GM23338 (cell line): ENCODE data around the gene OVCA2. TPM values are rescaled to one million over a fixed set of nuclear protein-coding genes. Genes with fewer than 3 reads are reported as not detected.

ENCODE experiments used
- ATAC-seq: fragments of 200-7000 bp; cut with Tn5 transposase; 3 replicates; pipeline ENCODE4 v1.9.1; 2020
- DNase-seq: peaks from one replicate; pipeline ENCODE4 v3.0.0-alpha.2; 2015; ENCODE audit warnings: low spot score
- H2AFZ ChIP-seq: fragments of 200-600 bp; sonication (generic); 2 replicates; pipeline ENCODE4 v1.8.0; 2016; ENCODE audit warnings: antibody characterized with exemption, mild to moderate bottlenecking, moderate library complexity
- H3F3A ChIP-seq: fragments of 200-600 bp; sonication (generic); replicated peaks from 2 replicates; pipeline ENCODE4 v1.8.0; 2017; ENCODE audit warnings: antibody characterized with exemption, mixed run types, low read depth
- H3K27ac ChIP-seq: fragments of 200-600 bp; sonication (generic); 2 replicates; pipeline ENCODE4 v1.6.1; 2016; ENCODE audit warnings: low read depth
- H3K27me3 ChIP-seq: fragments of 200-600 bp; sonication (generic); 2 replicates; pipeline ENCODE4 v1.8.0; 2016; ENCODE audit warnings: mild to moderate bottlenecking, mixed run types, moderate library complexity; ENCODE audit not compliant: insufficient read depth
- H3K36me3 ChIP-seq: fragments of 200-600 bp; sonication (generic); 2 replicates; pipeline ENCODE4 v1.8.0; 2016; ENCODE audit warnings: mild to moderate bottlenecking; ENCODE audit not compliant: insufficient read depth
- H3K4me1 ChIP-seq: fragments of 200-600 bp; sonication (generic); 2 replicates; pipeline ENCODE4 v1.8.0; 2016; ENCODE audit warnings: mild to moderate bottlenecking, moderate library complexity; ENCODE audit not compliant: insufficient read depth
- H3K4me2 ChIP-seq: fragments of 200-600 bp; sonication (generic); 2 replicates; pipeline ENCODE4 v1.7.1; 2017; ENCODE audit warnings: mixed run types
- H3K4me3 ChIP-seq: fragments of 200-600 bp; sonication (generic); 2 replicates; pipeline ENCODE4 v1.6.1; 2016; ENCODE audit warnings: mixed run types
- H3K79me2 ChIP-seq: fragments of 200-600 bp; sonication (generic); replicated peaks from 2 replicates; pipeline ENCODE4 v1.8.0; 2017; ENCODE audit warnings: mild to moderate bottlenecking; ENCODE audit not compliant: insufficient read depth
- H3K9me2 ChIP-seq: fragments of 200-600 bp; sonication (generic); 2 replicates; pipeline ENCODE4 v1.8.0; 2017; ENCODE audit not compliant: insufficient read depth
- H4K20me1 ChIP-seq: fragments of 200-600 bp; sonication (generic); replicated peaks from 2 replicates; pipeline ENCODE4 v1.8.0; 2017; ENCODE audit warnings: mild to moderate bottlenecking; ENCODE audit not compliant: insufficient read depth
- H3K27ac Mint-ChIP-seq: 2 replicates; pipeline ENCODE4 v1.8.0; 2020; ENCODE audit warnings: inconsistent platforms, mild to moderate bottlenecking, moderate library complexity, mixed read lengths
- H3K27me3 Mint-ChIP-seq: 3 replicates; pipeline ENCODE4 v1.8.0; 2022; ENCODE audit warnings: low read depth, mild to moderate bottlenecking, moderate library complexity, mixed read lengths, inconsistent platforms; ENCODE audit not compliant: insufficient read depth, poor library complexity
- H3K36me3 Mint-ChIP-seq: 3 replicates; pipeline ENCODE4 v1.8.0; 2021; ENCODE audit warnings: low read depth, mild to moderate bottlenecking, inconsistent platforms, moderate library complexity, mixed read lengths
- H3K4me1 Mint-ChIP-seq: 3 replicates; pipeline ENCODE4 v1.8.0; 2020; ENCODE audit warnings: mild to moderate bottlenecking, inconsistent platforms, mixed read lengths
- H3K4me3 Mint-ChIP-seq: 3 replicates; pipeline ENCODE4 v1.8.0; 2021; ENCODE audit warnings: moderate library complexity, mild to moderate bottlenecking, inconsistent platforms, mixed read lengths
- H3K9me3 Mint-ChIP-seq: 3 replicates; pipeline ENCODE4 v1.8.0; 2020; ENCODE audit warnings: moderate library complexity, mild to moderate bottlenecking, inconsistent platforms, mixed read lengths
- CREB1 ChIP-seq: fragments of 250-450 bp; sonication (Bioruptor Pico); IDR thresholded peaks from 2 replicates; pipeline ENCODE4 v1.5.0; 2020; ENCODE audit warnings: low read depth, mild to moderate bottlenecking, moderate library complexity
- JUNB ChIP-seq: IDR thresholded peaks from one replicate; pipeline ENCODE4 v1.6.1; 2016; ENCODE audit warnings: antibody characterized with exemption; ENCODE audit not compliant: unreplicated experiment
- POLR2AphosphoS5 ChIP-seq: IDR thresholded peaks from 2 replicates; pipeline ENCODE4 v1.6.1; 2016; ENCODE audit warnings: antibody characterized with exemption, low read depth
- ZNF114 ChIP-seq: fragments of 250-450 bp; sonication (Bioruptor Pico); IDR thresholded peaks from 2 replicates; pipeline ENCODE4 v1.5.0; 2020; ENCODE audit warnings: mild to moderate bottlenecking, moderate library complexity
- ZNF331 ChIP-seq: fragments of 250-450 bp; sonication (Bioruptor Pico); IDR thresholded peaks from 2 replicates; pipeline ENCODE4 v1.5.0; 2020; ENCODE audit warnings: low read depth, mild to moderate bottlenecking, moderate library complexity
- polyA plus RNA-seq: library from polyadenylated mRNA; unstranded; fragments of >200 nt; fragmentation: Nextera tagmentation; extraction: Ambion mirVana; gene quantifications from 2 replicates; pipeline ENCODE4 v1.2.1, GENCODE V29; 2016
- total RNA-seq: library from RNA; depleted of rRNA; stranded (reverse); fragments of >200 nt; shearing (Covaris generic); gene quantifications from 2 replicates; pipeline ENCODE4 v1.2.3, GENCODE V29; 2014
- TF ChIP-seq, protein P1 (sequence below): fragments of 250-450 bp; sonication (Bioruptor Pico); IDR thresholded peaks from 2 replicates; pipeline ENCODE4 v1.5.0; 2020; ENCODE audit warnings: mild to moderate bottlenecking, moderate library complexity
- TF ChIP-seq, protein P2 (sequence below), 2 experiments: fragments of 200-600 bp in 1 of 2; sonication (generic) in 1 of 2; conservative IDR thresholded peaks; 2 replicates each; pipeline versions ENCODE4 v1.5.1 to v1.6.1; 2016 to 2017; ENCODE audit warnings: antibody characterized with exemption in 2 of 2, low read depth in 2 of 2, mild to moderate bottlenecking in 2 of 2, moderate library complexity in 1 of 2

The OVCA2 gene
- total and polyA plus RNA-seq, 2 experiments from 2014 or later: 15.9 to 21.3 TPM

DNA sequence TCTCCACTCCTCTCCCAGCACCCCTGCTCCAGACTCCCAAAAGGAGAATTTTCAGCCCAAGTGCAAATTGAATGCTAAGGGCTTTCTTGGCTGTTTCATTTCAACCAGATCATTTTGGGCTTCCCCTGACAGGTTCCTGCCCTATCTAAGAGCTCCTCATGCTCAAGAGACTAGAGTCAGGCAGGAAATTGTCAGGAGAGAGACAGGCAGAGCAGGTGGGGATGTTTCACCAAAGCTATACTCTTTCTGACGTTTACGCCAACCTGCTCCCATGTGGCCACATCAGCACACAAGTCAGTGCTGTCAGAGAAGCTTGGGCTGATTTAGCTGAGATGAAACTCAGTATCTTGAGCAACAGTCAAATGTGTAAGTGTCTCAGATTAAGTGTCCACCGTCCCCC is 44.5 kb downstream of the OVCA2 start (continued):
- TF ChIP-seq, protein P1, sequence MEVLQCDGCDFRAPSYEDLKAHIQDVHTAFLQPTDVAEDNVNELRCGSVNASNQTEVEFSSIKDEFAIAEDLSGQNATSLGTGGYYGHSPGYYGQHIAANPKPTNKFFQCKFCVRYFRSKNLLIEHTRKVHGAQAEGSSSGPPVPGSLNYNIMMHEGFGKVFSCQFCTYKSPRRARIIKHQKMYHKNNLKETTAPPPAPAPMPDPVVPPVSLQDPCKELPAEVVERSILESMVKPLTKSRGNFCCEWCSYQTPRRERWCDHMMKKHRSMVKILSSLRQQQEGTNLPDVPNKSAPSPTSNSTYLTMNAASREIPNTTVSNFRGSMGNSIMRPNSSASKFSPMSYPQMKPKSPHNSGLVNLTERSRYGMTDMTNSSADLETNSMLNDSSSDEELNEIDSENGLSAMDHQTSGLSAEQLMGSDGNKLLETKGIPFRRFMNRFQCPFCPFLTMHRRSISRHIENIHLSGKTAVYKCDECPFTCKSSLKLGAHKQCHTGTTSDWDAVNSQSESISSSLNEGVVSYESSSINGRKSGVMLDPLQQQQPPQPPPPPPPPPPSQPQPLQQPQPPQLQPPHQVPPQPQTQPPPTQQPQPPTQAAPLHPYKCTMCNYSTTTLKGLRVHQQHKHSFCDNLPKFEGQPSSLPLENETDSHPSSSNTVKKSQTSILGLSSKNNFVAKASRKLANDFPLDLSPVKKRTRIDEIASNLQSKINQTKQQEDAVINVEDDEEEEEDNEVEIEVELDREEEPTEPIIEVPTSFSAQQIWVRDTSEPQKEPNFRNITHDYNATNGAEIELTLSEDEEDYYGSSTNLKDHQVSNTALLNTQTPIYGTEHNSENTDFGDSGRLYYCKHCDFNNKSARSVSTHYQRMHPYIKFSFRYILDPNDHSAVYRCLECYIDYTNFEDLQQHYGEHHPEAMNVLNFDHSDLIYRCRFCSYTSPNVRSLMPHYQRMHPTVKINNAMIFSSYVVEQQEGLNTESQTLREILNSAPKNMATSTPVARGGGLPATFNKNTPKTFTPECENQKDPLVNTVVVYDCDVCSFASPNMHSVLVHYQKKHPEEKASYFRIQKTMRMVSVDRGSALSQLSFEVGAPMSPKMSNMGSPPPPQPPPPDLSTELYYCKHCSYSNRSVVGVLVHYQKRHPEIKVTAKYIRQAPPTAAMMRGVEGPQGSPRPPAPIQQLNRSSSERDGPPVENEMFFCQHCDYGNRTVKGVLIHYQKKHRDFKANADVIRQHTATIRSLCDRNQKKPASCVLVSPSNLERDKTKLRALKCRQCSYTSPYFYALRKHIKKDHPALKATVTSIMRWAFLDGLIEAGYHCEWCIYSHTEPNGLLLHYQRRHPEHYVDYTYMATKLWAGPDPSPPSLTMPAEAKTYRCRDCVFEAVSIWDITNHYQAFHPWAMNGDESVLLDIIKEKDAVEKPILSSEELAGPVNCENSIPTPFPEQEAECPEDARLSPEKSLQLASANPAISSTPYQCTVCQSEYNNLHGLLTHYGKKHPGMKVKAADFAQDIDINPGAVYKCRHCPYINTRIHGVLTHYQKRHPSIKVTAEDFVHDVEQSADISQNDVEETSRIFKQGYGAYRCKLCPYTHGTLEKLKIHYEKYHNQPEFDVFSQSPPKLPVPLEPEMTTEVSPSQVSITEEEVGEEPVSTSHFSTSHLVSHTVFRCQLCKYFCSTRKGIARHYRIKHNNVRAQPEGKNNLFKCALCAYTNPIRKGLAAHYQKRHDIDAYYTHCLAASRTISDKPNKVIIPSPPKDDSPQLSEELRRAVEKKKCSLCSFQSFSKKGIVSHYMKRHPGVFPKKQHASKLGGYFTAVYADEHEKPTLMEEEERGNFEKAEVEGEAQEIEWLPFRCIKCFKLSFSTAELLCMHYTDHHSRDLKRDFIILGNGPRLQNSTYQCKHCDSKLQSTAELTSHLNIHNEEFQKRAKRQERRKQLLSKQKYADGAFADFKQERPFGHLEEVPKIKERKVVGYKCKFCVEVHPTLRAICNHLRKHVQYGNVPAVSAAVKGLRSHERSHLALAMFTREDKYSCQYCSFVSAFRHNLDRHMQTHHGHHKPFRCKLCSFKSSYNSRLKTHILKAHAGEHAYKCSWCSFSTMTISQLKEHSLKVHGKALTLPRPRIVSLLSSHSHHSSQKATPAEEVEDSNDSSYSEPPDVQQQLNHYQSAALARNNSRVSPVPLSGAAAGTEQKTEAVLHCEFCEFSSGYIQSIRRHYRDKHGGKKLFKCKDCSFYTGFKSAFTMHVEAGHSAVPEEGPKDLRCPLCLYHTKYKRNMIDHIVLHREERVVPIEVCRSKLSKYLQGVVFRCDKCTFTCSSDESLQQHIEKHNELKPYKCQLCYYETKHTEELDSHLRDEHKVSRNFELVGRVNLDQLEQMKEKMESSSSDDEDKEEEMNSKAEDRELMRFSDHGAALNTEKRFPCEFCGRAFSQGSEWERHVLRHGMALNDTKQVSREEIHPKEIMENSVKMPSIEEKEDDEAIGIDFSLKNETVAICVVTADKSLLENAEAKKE (CRISPR knock-in tag): no peak

DNA sequence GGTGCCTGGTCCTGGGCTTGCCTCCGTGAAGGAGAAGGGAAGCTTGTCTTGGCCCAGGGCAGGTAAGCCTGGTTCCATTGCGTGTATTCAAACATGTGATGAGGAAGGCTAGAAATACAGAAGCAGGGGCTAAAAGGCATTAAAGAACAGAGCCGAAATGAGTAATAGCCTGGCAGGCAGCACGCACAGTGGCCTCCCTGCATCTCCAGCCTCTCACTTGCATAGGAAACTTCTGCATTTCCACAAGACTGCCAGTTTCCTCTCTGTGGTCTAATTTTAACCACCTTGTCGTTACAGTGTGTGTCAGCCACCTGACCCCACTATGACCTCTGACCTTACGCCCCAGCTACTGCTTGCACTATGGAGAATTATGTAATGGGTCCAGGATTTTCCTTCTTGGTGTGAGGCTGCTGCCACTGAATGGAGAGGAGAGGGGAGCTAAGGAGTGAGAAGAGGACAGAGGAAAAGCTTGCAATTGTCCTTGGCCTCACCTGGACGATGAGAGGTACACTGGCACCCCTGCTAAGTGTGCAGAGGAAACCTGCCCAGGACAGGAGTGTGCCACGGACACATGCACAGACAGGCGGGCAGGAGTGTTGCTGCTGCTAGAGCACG is 45.9 kb downstream of the OVCA2 start:
- no peaks in the 10 kb centered on the region for H3F3A ChIP-seq
- peaks cover 17% of the 10 kb centered on the region for H3K4me1 ChIP-seq
- H3K79me2 ChIP-seq: no peaks in the 10 kb centered on the region
- H3K4me3 ChIP-seq: no peak overlapping the region
- peaks cover 43% of the 10 kb centered on the region for H3K4me1 Mint-ChIP-seq
- no peak overlapping the region for H3K4me3 Mint-ChIP-seq
- H3K36me3 Mint-ChIP-seq: no peaks in the 10 kb centered on the region; the same call in 1 of the 3 replicates
- H3K4me2 ChIP-seq: no peak overlapping the region
- H2AFZ ChIP-seq: no peak overlapping the region
- H3K36me3 ChIP-seq: no peaks in the 10 kb centered on the region
- no peaks in the 10 kb centered on the region for H3K9me2 ChIP-seq
- ATAC-seq (no peak), DNase-seq (no peak)
- H3K27ac ChIP-seq: no peak overlapping the region
- peaks cover 2% of the 10 kb centered on the region for H3K27me3 Mint-ChIP-seq
- H3K27me3 ChIP-seq: no peaks in the 10 kb centered on the region
- H3K27ac Mint-ChIP-seq: no peak overlapping the region
- H4K20me1 ChIP-seq: no peaks in the 10 kb centered on the region
- H3K9me3 Mint-ChIP-seq: no peaks in the 10 kb centered on the region
- TF ChIP-seq ZNF114 (CRISPR knock-in tag) (no peak), ZNF331 (CRISPR knock-in tag) (no peak), JUNB (no peak), POLR2AphosphoS5 (no peak), CREB1 (CRISPR knock-in tag) (no peak)
- TF ChIP-seq, protein P2, sequence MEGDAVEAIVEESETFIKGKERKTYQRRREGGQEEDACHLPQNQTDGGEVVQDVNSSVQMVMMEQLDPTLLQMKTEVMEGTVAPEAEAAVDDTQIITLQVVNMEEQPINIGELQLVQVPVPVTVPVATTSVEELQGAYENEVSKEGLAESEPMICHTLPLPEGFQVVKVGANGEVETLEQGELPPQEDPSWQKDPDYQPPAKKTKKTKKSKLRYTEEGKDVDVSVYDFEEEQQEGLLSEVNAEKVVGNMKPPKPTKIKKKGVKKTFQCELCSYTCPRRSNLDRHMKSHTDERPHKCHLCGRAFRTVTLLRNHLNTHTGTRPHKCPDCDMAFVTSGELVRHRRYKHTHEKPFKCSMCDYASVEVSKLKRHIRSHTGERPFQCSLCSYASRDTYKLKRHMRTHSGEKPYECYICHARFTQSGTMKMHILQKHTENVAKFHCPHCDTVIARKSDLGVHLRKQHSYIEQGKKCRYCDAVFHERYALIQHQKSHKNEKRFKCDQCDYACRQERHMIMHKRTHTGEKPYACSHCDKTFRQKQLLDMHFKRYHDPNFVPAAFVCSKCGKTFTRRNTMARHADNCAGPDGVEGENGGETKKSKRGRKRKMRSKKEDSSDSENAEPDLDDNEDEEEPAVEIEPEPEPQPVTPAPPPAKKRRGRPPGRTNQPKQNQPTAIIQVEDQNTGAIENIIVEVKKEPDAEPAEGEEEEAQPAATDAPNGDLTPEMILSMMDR (conservative IDR thresholded peaks at IDR 0.05; ENCODE audit: low read depth in 2 of 2): no peak
- TF ChIP-seq, protein P1 (CRISPR knock-in tag): no peak
